ENCODE results near the gene ZCWPW1.

The ZCWPW1 gene, protein sequence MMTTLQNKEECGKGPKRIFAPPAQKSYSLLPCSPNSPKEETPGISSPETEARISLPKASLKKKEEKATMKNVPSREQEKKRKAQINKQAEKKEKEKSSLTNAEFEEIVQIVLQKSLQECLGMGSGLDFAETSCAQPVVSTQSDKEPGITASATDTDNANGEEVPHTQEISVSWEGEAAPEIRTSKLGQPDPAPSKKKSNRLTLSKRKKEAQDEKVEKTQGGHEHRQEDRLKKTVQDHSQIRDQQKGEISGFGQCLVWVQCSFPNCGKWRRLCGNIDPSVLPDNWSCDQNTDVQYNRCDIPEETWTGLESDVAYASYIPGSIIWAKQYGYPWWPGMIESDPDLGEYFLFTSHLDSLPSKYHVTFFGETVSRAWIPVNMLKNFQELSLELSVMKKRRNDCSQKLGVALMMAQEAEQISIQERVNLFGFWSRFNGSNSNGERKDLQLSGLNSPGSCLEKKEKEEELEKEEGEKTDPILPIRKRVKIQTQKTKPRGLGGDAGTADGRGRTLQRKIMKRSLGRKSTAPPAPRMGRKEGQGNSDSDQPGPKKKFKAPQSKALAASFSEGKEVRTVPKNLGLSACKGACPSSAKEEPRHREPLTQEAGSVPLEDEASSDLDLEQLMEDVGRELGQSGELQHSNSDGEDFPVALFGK

DNA sequence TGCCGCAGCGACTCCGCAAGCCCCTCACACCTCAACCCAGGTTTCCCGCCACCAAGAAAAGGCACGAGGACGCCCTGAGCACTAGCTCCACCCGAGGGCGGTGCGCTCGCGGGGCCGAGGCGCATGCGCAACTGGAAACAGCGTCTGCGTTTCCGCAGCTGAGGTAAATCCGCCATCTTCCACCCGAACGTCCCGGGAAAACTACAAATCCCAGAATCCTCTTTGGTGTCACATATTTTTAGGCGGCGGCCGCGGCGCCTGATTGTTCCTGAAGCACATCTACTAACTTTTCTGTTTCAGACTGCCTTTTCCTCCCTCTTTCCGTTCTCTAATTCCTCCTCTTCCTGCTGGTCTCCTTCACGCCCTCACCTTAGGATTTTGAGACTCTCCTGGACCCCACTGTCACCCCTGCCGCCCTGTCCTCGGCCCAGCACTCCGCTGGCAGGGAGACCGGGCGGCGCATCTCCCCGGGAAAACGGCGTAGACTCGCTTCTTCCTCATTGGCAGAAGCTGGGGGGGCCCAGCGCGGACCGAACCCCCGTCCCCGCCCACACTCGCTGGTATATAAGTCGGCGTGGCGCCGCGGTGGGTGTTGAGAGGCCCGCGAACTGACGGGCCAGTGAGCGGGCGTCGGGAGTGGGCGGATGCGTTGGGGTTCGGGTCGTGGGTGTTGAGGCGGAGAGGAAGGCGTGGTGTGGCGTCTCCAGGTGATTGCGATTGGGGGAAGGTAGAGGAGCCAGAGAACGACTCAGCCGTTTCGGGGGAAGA, at the start of gene ZCWPW1:
Gene ZCWPW1 (minus strand): TSS at position 505 of the 768 bp plus-strand sequence. CDS start 8,054 bp downstream, outside the sequence.
- peak; percentile 96 for DNase-seq

DNA sequence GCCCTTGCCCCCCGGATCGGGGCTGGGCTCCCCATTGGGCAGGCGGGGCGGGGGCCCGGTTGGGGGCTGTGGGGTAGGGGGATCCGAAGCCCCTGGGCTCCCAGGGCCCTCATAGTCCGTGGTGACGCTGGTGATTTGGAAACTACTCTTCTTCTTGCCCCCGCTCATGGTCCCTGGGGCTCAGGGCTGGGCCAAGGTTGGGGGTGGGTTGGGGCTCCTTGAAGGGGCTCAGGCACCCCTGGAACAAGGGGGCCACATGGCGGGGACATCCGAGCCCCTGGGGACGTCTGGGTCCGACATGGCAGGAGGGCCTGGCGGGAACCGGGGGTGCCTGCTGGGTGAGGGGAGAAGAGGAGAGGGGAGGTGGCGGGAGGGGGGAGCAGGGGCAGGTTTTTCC, 49.4 kb upstream of the ZCWPW1 start:
- DNase-seq: no peak

DNA sequence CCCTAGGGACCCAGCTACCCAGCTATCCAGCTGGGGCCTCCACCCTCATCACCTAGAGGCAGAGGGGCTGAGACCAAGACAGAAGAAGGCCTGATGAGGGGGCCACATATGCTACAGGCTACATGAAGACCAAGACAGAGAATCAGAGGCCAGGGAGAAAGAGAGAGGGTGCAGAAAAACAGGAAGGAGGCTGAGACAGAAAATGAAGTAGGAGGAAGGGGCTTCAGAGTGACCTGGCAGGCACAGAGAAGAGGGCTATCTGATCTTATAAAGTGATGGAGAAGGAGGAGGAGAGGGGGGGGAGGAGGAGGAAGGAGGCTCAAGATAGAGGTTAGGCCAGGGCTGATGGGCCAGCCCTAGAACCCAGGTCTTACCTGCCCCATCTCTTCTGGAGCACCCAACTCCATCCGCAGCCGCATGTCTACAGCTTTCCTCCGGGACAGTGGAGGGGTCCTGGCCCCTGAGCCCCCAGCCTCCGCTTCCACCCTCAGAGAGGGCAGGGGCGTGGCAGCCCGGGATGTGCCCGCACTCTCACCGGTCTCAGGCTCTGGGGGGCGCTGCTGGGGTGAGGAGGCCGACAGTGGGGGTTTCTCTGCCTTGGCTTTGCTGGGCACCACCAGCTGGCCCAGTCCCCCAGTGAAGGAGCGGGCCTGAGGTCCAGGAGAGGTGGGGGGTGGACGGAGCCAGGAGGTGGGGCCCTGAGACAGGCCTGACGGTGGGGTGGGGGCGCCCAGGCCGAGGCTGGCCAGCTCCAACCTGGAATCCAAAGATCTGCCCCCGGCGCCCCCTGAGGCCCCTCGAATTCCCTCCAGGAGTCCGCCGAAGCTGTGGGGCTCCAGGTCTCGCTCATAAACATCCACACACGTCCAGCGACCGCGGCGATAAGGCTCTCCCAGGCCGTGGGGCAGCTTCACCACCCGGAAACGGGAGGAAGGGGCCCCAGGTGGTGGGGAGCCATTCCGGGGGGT, 48.7 kb upstream of the ZCWPW1 start:
- DNase-seq: peak; percentile 46

- DNase-seq: no peak
Observed at GRCh38 chr7:100476101-100476780, 47.7 kb upstream of the ZCWPW1 start.

GRCh38 chr7:100475549-100475948, 47.0 kb upstream of the ZCWPW1 start:
- DNase-seq: peak; percentile 35

- no peak for DNase-seq
Observed at GRCh38 chr7:100472854-100473499, 44.5 kb upstream of the ZCWPW1 start.

DNA sequence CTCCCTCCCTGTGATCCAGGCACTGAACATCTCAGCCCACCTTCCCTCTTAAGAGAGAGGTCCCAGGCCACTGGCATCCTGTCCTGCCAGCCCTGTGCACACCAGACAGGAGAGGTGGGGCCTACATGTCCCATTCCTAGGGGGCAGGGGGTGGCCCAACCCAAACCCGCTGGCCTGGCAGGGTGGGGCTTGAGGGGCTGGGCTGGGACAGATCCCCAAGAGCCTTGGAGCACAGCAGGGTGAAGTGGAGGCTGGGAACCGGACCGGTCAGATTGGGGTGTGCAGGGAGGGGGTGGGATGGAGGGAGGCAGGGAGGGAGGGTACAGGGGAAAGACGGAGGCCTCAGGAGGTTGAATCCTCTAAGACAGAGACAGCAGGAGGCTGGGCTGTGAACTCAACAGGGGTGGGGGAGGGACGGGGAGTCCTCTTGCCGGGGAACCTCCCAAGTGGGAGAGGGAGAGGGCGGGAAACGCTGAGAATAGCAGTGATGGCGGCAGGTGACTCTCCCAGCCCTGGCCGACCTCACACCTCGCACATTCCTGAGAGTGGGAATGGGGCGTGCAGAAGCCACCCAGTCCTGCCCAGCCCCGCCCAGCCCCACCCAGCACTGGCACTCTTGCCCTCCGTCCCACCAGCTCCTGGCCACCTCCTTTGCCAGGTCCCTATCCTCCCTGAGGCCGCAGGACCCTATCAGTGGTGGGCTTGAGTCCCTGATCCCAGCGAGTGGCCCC, 43.8 kb upstream of the ZCWPW1 start:
- no peak for DNase-seq

GRCh38 chr7:100471021-100471420, 42.5 kb upstream of the ZCWPW1 start:
- DNase-seq: no peak

DNA sequence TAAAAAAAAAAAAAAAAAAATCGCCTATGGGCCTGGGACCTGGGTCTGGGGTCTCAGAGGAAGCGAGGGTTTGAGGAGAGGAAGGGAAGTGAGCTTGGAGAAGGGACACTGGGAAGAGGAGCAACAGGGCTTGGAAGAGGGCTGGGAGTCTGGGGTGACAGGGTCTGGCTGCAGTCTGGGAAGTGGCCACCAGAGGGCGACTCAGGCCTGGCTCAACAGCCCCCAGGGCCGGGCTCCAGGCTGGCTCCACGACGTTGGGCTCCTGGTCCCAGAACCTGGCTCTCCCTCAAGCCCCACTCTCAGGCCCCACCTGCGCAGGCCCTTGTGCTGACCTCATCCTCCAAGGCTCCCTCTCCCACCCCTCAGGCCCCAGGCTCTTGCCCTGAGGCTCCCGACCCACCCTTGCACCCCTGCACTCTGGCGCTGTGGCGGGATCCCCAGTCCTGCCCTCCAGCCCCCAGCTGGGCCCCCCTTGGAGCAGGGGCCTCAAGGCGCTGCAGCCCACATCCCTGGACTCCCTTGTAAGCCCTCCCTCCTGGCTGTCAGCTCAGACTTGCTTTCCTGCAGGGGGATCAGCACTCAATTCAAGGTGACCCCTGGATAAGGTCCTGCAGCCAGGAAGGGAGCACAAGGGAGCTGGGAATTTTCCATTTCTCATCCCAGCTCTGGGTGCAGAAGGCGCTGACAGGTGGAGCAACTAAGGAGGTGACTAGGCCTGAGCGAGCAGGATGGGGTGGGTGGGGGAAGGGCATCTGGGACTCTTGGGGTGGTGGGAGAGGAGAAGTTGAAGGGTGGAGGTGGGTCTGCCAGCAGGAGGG, 40.9 kb upstream of the ZCWPW1 start:
- peak; percentile 87 for DNase-seq

- DNase-seq: no peak
Observed at GRCh38 chr7:100467638-100468373, 39.3 kb upstream of the ZCWPW1 start.

DNA sequence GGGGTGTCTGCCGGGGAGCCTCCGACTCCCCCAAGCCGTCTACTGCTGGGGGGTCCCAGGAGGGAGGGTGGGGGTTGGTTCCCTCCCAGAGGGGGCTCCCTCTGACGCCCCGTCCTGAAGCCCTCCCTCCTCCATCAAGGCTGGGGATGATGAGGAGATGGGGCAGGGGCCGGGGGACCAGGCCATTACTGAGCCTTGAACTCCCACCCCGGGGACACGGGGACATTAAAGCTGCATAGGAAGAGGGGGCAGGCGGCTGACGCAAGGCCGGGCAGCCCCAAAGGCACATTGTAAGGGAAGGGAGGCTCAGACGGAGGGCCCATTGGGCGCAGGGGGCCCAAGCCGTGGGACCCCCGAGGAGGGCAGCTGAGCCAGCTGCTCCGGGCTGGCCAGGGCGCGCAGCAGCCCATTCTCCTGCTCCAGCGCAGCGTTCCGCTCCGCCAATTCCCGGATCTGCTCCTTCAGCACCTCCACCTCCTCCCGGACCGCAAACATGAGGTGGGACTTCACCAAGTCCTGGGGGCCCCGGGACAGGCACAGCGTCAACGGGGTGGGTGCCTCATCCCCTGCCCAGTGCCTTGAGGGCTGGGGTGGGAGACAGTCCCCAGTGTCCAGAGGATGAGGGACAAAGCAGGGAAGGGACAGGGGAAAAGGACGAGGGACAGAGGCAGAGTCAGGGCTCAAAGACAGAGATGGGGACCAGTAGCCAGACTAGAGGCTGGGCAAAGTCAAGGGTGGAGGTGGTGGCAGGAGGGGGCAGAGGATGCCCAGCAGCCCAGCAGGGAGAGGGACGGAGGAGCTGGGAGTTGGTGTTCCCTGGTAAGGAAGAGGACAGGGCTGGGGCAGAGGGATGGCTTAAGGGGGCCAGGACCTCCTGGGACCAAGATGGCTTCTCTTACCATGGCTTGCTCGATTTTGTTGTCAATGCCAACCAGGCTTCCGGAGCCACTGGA, 38.4 kb upstream of the ZCWPW1 start:
- DNase-seq: no peak

- no peak for DNase-seq
Observed at GRCh38 chr7:100465702-100466311, 37.3 kb upstream of the ZCWPW1 start.

- DNase-seq: no peak
Observed at GRCh38 chr7:100465299-100465698, 36.8 kb upstream of the ZCWPW1 start.

GRCh38 chr7:100464791-100465190, 36.3 kb upstream of the ZCWPW1 start:
- DNase-seq: no peak

DNA sequence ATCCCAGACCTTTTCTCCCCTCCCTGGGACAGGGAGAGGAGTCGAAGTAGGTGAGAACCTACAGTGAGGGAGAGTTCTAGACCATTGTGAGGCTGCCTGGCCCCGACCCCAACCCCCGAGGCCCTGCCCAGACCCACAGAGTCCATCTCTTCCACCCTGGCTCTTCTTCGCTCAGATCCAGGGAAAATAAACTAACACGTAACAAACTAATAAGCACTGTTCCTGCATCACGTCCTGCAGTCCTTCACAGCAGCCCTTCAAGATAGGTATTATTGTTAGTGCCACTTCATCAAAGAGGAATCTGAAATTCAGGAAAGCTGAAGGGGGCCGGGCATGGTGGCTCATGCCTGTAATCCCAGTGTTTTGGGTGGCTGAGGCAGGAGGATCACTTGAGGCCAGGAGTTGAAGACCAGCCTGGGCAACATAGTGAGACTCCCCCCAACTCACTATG, 35.7 kb upstream of the ZCWPW1 start, which contains the start of gene SPACDR:
Gene SPACDR (minus strand): TSS at position 51 of the 451 bp plus-strand sequence. CDS start 235 bp downstream, outside the sequence.
- DNase-seq: no peak

DNA sequence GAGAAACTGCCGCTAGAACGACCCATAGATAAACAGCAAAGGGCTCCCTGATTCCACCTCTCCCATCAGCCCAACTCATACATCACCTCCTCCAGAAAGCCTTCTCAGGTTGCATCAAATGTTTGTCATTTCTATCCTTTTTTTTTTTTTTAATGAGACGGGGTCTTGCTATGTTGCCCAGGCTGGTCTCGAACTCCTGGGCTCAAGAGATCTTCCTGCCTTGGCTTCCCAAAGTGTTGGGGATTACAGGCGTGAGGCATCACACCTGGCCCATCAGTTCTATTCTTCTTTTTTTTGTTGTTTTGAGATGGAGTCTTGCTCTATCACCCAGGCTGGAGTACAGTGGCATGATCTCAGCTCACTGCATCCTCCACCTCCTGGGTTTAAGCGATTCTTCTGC, 28.5 kb upstream of the ZCWPW1 start:
- DNase-seq: no peak

DNA sequence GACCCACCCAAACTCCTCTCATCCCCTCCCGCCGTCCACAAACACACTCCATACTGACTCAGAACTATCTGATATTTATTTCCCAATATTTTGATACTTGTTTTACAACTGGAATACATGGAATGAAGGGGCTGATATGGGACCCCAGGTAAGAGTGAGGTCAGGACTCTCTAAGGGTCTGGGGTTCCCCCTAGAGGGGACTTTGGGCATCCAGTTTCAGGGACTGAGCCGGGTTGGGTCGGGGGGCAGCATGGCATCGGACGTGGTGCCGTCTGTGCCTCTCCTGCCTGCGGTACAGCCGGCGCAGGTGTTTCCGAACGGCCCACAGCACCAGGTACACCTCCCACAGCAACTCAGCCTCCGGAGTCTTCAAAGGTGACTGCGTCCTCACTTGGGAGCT, 28.1 kb upstream of the ZCWPW1 start:
- no peak for DNase-seq
